Activated CD8-positive, alpha-beta memory T cell treated with anti-CD3 and anti-CD28 coated beads, Interleukin-2, amount 50 U/mL, for 4 hours (primary cell): ENCODE data around the gene TXNDC2.

Experiments used
- DNase-seq: peaks from one replicate; pipeline ENCODE4 v3.0.0-alpha.2; 2020

TXNDC2 gene

DNA sequence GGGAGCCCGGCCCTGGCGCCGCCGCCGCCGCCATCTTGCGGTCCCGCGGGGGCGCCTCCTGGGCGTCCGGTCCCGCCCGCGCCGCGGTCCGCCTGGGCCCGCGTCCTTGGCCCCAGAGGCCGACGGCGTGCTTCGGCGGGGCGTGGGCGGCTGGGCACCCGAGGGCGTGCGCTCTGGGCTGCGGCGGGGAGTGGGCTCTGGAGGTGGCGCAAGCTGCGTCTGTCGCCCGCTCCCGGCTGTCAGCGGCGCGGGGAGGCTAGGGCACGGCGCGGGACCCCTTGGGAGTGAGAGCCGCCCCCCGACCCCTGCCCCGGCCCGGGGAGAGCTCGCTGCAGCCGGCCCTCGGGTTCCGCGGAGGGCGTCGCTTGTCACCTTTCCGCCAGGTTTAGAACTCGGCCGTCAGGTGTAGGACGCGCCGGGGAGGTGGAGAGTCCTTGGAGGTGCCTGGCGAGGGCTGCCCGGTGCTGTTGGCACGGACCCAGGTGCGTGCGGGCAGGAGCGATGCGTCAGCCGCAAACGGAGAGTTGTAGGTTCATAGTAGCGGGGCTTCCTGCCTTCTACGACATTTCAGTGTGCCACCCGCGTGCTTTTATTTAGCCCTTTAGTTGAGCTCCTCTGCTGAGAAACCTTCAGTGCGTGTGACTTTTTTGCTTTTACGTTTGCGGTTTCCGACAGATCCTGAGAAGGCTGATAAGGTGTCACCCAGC is 29.0 kb downstream of the TXNDC2 start:
- DNase-seq, result peak; percentile 74

DNA sequence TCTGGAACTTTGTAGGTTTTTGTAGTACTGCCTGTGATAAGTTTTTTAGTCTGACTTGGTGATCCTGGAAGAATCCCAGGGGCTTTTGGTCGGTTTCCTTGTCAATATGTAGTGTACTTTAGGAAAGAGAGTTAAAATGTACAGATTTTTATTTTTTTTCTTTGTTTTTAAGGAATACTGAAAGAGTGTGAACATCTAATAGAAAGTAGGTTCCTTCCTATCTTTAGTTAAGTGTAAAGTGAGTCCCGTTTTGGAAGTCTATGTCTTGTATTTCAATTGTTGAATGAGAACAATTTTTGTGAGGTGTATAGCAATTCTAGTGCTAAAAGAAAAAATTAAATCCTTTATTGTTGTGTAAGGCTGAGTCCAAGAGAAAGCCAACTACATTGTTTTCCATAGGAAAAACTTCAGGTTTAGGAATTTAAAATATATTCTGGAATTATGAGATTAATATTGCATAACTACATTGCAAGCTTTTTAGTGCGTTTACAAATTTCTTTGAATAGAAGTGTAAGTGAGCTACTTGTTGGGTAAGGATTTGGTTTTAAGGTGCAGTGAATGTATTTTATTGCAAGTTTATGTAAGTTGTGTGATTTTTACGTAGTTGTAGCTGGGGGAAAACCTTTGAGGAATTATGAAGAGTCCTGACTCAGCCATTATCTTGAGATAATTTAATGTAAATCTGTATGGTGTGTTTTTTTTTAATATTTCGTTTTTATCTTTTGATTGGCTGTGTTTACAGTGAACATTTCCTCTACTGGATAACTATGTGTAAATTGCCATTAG is 29.7 kb downstream of the TXNDC2 start:
- DNase-seq, result no peak

DNA sequence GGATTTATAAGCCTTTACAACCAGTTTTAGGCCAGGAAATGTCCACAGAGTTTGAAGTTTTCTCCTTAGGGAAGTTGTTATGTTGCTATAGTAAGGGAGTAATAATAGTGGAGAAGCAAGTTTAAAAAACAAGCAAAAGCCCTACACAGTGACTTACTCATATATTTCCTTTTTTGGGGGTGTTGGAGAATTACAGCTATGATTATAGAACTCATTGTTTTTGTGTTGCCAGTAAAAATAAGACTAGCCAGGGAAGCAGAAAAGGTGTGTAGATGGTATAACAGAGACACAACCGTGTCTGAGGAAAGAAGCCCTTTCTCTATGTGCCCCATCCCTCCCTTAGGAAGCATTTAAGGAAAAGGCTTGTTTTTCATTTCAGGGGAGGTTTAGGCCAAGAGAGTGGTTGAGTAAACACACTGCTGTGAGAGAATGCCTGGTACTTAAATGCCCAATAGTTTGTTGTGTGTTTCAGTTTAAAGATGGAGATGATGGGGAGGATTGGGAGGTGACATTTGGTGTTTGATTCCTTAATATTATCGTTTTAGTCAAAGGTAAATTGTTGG is 30.4 kb downstream of the TXNDC2 start:
- DNase-seq, result no peak

DNA sequence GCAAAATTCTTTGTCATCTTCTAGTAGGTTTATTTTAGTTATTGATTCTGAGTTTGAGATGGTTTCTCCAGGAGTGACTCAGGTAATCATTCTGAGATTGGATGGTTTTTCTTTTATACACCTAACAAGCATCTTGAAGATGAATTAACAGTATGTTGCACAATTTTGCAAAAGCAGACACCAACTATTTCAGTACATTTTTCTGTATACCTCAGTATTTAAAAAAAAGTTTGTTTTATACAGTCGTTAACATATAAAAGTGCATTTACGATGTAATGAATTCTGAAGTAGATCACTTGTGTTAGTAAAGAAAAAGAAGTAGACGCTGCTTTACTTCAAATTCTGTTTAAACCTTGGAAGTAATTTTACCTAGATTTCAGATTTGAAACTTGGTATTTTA is 31.0 kb downstream of the TXNDC2 start:
- DNase-seq, result no peak

DNA sequence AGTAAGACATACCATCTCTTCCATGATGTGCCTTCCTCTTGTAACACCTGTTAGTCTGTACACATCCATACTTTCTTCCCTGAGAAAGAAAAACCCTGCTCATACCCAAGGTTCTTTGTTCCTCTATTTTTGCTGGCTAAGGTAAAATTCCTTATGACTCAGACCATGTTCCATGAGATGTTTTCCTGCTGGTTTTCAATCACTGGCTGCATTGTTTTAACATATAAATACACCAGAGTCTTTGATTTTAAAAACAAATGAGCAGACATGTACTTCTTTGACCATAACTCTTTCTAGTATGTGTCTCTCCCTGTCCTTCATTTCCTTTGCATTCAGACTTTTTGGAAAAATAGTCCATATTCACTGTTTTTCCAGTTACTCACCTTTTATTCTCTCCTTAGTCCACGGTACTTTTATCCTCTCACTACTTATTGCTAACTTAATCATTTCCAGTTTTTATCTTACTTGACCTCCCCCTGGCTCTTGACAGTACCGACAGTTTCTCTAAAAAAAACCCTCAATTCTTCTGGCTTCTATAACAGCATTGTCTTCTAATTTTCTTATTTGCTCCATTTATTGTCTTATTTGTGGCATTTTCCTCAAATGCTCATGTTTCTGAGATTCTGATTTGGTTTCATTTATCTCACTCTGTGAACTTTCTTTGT is 32.4 kb downstream of the TXNDC2 start:
- no peak for DNase-seq

DNA sequence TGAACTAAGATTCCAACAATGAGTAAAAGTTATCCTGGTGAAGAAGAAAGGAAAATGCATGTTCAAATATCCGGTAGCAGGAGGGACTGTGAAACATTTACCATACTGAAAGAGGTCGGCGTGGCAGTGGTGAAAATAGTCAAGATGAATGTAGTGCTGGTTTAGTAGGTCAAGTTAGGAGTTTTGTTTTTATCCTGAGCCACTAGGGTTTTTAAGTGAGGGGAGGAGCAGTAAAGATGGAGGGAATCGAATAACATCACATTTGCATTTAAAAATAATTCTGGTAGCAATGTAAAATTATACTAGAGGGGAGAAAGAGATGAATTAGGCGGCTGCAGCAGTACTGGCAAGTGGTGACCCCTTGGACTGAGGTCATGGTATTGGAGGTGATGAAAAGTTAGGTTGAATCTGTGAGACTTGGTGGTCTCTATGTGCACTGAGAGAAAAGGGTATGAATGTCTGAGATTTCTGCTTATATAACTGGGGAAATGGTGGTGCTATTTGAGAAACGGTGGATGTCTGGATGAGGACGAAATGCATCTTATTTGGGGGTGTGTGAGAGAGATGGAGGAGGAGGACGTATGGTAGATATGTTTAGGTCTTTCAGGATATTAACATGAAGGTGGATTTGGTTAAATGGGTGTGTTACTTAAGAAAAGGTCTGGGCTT is 33.9 kb downstream of the TXNDC2 start:
- no peak for DNase-seq

DNA sequence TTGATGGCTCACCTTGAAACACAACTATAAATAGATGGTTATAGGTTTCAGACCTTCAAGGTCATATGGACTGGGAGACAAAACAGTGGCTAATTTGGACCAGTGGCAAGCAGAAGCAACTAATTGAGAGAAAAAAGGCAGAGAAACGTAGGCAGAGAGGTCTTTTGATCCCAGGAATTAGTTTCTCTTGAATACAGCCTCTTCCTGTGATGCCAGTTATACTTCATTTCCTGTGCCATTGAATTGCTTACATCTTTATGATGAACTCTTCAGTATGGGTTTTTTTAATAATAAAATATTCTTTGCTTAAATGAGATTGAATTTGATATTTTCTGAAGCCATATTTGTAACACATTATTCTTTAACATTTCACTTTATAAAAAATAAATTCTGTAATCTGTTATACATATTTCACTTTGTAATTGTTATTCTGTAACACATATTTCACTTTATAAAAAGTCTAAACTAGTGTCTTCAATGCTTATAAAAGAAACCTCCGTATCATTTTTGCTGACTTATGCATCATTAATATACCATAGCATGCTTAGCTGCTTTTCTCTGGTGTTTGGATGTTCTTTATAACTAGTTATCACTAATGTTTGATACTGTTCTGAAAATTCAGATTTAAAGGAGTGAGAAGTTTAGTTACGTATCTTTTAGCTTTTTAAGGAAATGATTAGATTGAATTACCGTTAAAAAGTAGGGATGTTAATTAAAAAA is 37.0 kb downstream of the TXNDC2 start:
- DNase-seq, result no peak

DNA sequence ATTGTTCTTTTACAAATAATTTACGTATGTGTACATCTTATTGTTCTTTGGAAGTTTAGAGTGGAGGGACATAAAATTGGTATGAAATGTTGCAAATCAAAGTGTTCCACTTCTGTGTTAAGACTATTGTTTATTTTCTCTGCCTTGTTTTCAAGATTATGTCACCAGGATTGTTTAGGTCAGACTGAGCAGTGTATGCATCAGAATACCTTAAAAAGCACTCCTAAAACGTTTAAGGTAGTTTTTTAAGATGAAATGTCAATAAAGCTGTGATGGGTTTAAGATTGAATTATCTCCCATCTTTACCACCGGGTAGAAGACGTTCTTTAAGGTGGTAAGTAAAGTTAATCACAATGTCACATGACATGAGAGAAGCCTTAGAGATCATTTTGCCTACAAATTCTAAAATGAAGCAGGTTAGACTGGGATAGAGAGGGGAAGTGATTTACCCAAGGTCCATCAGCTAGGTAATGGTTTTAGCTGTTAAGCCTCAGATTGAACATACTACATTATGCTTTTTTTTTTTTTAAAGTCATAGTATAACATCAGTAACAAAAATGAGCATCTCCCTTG is 38.7 kb downstream of the TXNDC2 start:
- DNase-seq, result no peak

DNA sequence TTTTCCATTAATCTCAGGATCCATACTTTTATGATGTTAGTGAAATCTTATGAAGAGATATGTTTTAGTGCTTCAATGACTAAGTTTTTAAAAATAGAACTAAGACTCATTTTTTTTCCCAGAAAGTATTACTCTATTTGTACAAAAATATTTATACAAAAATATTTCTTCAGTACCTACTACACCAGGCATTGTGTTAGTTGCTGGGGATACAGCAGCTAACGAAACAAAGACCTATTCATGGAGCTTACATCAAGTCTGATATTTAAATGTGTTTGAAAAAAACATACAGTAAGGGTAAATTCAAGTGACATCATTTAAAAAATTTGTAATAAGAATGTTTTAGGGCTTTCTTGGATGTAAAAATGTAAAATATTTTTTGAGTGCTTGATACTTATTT is 39.6 kb downstream of the TXNDC2 start:
- DNase-seq, result no peak

DNA sequence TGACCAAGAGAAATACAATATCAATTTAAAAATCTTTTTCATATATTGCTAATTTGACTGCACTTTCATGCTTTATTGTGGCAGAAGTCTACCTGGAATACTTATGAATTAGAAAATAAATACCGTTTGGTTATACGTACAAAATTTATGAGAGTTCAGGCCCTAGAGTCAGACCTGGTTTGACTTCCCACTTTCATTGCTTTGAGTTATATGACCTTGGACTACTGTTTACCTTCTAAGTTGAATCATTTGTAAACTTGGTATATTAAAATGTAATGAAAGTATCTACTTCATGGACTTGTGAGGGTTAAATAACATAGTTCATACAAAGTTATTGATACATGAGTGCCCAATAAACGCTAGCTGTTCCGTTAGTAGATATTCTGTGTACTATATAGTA is 40.0 kb downstream of the TXNDC2 start:
- no peak for DNase-seq

DNA sequence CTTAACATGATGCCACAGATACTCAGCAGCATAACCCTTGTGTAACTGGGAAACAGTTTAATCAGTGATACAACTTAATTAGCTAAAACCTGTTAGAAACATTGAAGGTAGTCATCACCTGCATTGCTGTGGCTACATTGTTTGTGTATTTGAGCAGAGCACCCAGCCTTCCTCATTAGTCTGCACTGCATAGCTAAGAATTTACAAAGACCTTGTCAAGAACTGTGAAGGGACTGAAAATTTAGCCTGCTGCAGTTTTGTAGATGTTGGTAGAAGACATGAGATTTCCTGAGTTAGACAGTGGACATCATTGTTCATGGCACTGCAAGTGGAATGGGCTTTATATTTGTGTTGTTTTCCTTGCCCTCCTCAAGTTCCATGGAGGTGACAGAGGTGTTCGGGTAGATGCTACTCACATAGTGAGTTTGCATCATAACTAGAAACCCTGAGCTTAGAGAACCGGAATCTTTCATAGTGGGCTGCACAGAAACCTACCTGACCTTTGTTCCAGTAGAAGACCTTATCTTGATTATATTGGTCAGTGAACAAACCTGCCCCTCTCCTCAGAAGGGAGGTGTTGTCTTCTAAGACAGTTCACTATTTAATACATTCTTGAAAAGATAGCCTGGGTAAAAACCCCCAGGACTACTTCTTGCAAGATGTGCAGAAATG is 40.6 kb downstream of the TXNDC2 start:
- no peak for DNase-seq

DNA sequence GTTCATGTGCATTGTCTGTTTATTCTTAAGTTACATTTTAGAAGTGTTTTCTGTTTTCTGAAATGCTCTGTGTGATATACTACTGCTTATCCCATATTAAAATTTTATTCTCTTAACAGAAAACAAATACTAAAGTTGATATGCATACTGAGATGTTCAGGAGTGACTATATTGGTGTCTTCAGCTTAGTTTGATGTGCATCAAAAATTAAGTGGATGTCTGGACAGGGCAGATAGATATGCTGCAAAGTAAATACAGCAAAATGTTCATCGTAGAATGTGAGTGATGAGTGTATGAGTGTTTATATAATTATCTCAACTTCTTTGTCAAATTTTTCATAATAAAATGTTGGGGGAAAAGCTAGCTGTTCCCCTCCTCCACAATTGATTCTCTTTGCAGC is 41.2 kb downstream of the TXNDC2 start:
- DNase-seq, result no peak

DNA sequence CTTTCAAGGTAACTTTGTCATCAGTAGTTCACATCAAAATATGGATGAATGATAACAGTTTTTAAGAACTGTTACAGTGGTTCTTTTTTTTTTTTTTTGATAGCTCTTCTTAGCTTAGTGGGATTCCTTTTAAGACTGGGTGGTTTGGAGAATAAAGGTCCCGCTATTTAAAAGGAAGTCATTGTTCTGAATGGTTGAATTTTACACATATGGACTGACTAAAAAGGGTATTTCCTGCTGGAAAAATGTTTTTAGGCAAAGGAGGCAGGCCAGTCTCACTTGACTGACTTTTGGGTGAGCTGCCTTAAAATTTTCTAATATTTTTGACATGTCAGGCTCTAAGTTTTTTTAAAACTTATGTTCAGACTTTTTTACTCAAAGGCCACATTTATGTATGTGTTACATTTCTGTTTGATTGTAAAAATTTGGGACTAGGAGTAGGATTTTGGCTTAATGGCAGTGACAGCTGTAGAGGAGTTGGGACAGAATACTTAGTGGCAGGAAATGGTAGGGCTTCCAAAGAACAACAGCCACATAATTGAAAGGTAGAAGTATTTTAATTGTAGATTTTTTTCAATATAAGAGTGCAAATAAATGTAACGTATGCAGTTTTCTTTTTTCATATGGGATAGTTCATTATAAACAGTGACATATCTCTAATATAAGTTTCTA is 41.8 kb downstream of the TXNDC2 start:
- no peak for DNase-seq

DNA sequence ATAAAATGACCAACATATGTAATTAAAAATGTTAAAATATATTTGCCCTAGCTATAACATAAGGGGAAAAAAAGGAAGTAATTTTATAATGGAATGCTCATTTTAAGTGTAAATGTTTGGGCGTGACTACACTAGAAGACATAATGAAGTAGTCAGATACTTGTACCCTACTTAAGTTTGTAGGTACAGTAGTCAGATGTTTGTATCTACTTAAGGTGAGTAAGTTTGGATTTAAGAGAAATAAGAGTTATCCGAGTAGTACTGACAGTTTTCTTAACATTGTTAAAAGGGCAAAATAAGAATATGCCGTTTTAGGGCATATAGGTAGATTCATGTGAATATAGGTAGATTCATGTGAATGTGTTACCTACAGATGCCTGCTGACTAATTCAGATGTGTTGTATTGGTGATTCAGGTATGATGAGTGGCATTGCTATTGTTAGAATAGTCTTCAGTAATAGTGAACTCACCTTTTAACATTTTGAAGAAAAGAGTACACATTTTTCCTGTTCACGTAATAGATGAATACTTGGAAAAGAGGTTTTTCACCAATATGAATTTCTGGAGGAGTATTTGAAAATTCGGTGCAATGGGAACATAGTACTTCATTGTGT is 43.0 kb downstream of the TXNDC2 start:
- DNase-seq, result no peak

DNA sequence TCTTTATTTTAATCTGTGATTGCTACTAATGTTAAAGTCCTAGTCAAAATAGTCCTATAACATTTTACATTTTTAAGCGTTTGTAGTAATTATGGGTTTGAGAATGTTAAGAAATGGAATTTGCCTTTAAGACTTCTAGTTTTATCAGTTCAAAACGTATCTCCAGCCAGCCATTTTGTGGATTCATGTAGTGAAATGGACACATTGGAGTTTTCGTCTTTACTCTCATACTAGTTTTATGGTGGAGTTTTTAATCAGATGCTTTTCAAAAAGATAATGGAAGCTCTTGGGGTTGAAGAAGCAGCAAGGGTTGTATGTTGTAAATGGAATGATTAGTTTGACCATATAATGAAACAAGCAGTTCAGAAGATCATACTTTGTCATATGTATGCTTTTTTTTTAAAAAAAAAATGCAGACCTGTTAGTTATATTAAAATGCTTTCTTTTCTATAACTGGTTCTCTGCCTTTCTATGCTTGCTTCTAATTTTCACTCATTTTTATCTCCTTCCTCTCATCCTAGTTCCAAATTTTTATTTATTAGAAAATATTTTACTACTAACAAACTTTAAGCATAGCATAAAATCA is 44.6 kb downstream of the TXNDC2 start:
- DNase-seq, result no peak

DNA sequence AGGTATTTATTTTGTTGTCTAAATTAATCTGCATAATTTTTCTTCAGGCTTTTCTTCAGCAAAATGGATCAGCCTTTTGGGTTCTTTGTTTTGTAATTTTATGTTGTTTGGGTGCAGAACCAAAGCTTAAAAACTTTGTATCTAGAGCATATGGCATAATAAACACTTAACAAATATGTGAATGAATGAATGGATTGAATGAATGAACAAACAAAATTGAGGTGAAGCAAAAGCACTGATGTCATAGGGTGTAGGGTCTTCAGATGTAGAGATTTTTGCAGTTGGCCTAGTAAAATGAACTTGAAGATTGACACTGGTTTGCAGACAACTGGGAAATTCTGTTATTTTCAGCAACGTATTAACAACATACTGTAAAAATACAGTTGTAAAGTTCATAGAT is 45.4 kb downstream of the TXNDC2 start:
- DNase-seq, result no peak

DNA sequence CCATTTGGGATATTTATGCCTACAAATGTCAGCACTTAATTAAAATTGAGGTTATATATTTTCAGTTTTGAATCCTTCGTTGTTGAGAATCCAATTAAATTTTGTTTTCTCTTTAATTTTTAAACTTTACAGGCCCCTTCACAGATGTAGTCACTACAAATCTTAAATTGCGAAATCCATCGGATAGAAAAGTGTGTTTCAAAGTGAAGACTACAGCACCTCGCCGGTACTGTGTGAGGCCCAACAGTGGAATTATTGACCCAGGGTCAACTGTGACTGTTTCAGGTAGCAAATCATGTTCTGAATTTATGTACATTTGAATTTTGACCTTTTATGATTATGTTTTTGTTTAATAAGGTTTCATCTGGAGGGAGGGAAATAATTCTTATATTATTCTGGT is 45.9 kb downstream of the TXNDC2 start:
- no peak for DNase-seq

DNA sequence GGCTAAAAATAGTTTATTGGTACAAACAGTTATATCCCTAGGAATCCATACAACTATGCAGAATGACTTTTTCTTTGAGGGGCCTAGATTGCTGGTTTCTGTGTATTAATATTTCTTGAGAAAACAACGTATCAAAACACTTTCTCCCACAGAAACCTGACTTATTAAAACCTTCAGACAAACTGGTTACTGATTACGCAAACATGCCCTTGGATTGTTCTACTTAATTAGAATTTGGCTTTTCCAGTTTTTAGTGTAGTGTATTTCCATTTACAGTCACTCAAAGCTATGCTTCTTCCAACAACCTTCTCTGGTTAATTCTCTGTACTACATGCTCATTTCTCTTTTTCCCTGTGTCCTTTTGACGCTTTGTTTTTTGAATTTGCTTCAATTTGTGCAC is 48.1 kb downstream of the TXNDC2 start:
- no peak for DNase-seq

DNA sequence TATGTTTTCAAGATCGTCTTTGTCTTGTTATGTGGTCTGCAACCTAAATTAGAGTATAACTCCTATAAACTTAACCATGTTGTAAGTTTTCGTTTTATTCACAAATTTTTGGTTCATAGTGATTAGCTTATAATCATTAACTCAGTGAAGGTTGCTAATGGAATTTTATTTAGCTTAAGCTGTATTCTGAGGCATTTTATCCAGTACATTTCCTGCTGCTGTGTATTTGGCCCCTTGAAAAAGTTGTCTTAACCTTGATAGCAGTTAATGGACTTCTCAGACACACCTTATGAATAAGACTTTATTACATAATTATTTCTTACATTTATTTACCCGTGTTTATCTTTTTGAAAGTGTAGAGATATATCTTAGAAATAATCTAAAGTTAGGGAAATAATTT is 48.5 kb downstream of the TXNDC2 start:
- DNase-seq, result no peak
